ENCODE measurements around the gene NSF.
"Not testable (repeated sequence)": the region's sequence is repeated elsewhere in the genome, so short reads cannot be mapped to it uniquely, and the experiment has no call there.

The NSF gene

GRCh38 chr17:46759141-46759540 lies 168.7 kb downstream of the NSF start:
- DNase-seq = no peak

- DNase-seq = no peak
Observed at GRCh38 chr17:46763416-46763815, 172.9 kb downstream of the NSF start.

GRCh38 chr17:46764000-46764708 lies 173.7 kb downstream of the NSF start:
- no peak for DNase-seq

- DNase-seq = no peak
Observed at GRCh38 chr17:46764709-46765401, 174.4 kb downstream of the NSF start.

GRCh38 chr17:46765453-46765852 lies 175.0 kb downstream of the NSF start:
- DNase-seq = no peak

GRCh38 chr17:46766493-46767491 lies 176.3 kb downstream of the NSF start:
- no peak for DNase-seq

GRCh38 chr17:46768540-46768870 lies 178.0 kb downstream of the NSF start:
- DNase-seq = no peak

- DNase-seq = not testable (repeated sequence)
Observed at GRCh38 chr17:46768896-46769295, 178.4 kb downstream of the NSF start.

GRCh38 chr17:46769531-46770438 lies 179.3 kb downstream of the NSF start:
- DNase-seq = no peak

- DNase-seq = no peak
Observed at GRCh38 chr17:46770439-46770817, 180.0 kb downstream of the NSF start.

- DNase-seq = no peak
Observed at GRCh38 chr17:46770818-46771560, 180.5 kb downstream of the NSF start.

GRCh38 chr17:46771561-46772474 lies 181.3 kb downstream of the NSF start:
- DNase-seq = no peak

- no peak for DNase-seq
Observed at GRCh38 chr17:46772475-46773220, 182.2 kb downstream of the NSF start.

GRCh38 chr17:46773221-46773605 lies 182.7 kb downstream of the NSF start:
- no peak for DNase-seq

GRCh38 chr17:46773676-46774075 lies 183.2 kb downstream of the NSF start:
- DNase-seq = no peak

- no peak for DNase-seq
Observed at GRCh38 chr17:46774108-46774737, 183.8 kb downstream of the NSF start.

- no peak for DNase-seq
Observed at GRCh38 chr17:46776298-46777005, 186.0 kb downstream of the NSF start.
